ENCODE data around the gene PVRIG. TPM values are rescaled to one million over a fixed set of nuclear protein-coding genes. Genes with fewer than 3 reads are reported as not detected.
"Not testable (repeated sequence)": the region's sequence is repeated elsewhere in the genome, so short reads cannot be mapped to it uniquely, and the experiment has no call there.

Gene PVRIG
- total and polyA plus RNA-seq, 2 donors (not counting 1 experiment from before 2014, with no cell fraction given): 16.2 to 51.2 TPM

DNA sequence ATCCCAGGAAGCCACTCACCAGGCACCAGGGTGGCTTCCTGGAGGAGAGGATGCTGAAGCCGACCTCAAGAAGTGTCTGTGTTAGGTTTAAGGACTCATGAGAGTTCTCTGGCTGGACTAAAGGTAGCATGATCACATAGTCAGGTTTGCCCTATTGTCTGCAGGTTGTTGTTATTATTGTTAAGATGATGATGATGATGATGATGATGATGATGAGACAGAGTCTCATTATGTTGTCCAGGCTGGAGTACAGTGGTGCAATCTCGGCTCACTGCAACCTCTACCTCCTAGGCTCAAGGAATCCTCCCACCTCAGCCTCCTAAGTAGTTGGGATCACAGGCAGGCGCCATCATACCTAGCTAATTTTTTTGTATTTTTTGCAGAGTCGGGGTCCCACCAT is 44.5 kb downstream of the PVRIG start:
- peaks cover 11% of the 10 kb centered on the region for H3K79me2 ChIP-seq (ENCODE audit: control insufficient read depth, insufficient read depth, low read length)
- CTCF ChIA-PET: interaction anchor here (1.2 kb wide), 1 partner anchor 131 kb away, joined by 4 read pairs; no protein-coding TSS in a partner anchor
- H4K20me1 ChIP-seq (ENCODE audit: control insufficient read depth, insufficient read depth, low read length, poor library complexity, severe bottlenecking); H3K9me3 ChIP-seq (ENCODE audit: control extremely low read depth in 1 of 3, control insufficient read depth in 2 of 3, insufficient read depth in 1 of 3, low read length in 2 of 3); H3K27ac Mint-ChIP-seq; H3K4me3 ChIP-seq (ENCODE audit: control extremely low read depth in 1 of 5, extremely low read depth in 1 of 5, insufficient read depth in 1 of 5, low read depth in 2 of 5, low read length in 4 of 5); H3K4me1 ChIP-seq (ENCODE audit: control insufficient read depth in 2 of 2, insufficient read depth in 2 of 2, low read length in 2 of 2); H3K27me3 ChIP-seq (replicated peaks in 1 of 4; ENCODE audit: control extremely low read depth in 1 of 4, control insufficient read depth in 3 of 4, insufficient read depth in 4 of 4, low read length in 3 of 4); H3K9me3 Mint-ChIP-seq (ENCODE audit: insufficient read depth); H3K36me3 ChIP-seq (replicated peaks in 1 of 2; ENCODE audit: control extremely low read depth in 1 of 2, control insufficient read depth in 1 of 2, extremely low read depth in 1 of 2, insufficient read depth in 2 of 2, low read length in 1 of 2); H3K4me2 ChIP-seq (replicated peaks; ENCODE audit: low read depth, low read length, poor library complexity, severe bottlenecking); H3K9ac ChIP-seq (ENCODE audit: low read length); H3K27ac ChIP-seq (ENCODE audit: low read length in 2 of 2); POLR2A ChIA-PET; H2AFZ ChIP-seq (ENCODE audit: insufficient read depth, low read depth, low read length, poor library complexity, severe bottlenecking); H3K4me3 Mint-ChIP-seq; ATAC-seq (ENCODE audit: low read depth); DNase-seq; H3K27me3 Mint-ChIP-seq; intact Hi-C loops (cut with micrococcal nuclease): not testable (repeated sequence)
- 100% methylated on average over 1 of the region's 4 CpGs for WGBS (ENCODE audit: insufficient coverage)
- peaks cover 13% of the 10 kb centered on the region for H3K4me1 Mint-ChIP-seq

DNA sequence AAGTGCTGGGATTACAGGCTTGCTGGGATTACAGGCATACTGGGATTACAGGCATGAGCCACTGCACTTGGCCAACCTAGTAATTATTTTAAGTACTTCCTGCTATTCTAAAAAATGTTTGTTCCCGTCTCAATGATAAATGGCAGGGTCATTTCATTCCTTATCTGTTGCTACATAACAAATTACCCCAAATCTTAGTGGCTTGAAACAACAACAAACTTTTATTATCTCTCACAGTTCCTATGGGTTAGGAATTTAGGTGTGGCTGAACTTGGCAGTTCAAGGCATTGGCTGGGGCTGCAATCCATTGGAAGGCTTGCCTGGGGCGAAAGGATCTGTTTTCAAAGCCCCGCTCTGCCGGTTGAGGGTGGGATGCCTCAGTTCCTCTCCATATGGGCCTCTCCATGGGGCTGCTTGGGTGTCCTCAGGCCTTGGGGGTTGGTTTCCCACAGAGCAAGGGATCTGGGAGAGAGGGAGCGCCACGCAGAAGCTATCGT is 45.0 kb downstream of the PVRIG start:
- not testable (repeated sequence) for H3K4me2 ChIP-seq (replicated peaks; ENCODE audit: low read depth, low read length, poor library complexity, severe bottlenecking)

DNA sequence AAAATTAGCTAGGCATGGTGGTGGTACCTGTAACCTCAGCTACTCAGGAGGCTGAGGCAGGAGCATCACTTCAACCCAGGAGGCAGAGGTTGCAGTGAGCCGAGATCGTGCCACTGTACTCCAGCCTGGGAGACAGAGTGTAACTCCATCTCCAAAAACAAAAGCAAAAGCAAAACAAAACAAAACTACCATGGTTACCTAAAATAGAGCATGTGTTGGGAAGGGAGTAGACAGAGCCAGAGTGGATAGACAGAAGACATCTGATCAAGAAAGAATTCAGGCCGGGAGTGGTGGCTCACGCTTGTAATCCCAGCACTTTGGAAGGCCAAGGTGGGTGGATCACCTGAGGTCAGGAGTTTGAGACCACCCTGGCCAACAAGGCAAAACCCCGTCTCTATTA is 46.1 kb downstream of the PVRIG start:
- H3K4me1 Mint-ChIP-seq: peaks cover 16% of the 10 kb centered on the region
- H3K27me3 ChIP-seq (replicated peaks in 1 of 4; ENCODE audit: control extremely low read depth in 1 of 4, control insufficient read depth in 3 of 4, insufficient read depth in 4 of 4, low read length in 3 of 4); H3K27ac Mint-ChIP-seq; H3K9me3 ChIP-seq (ENCODE audit: control extremely low read depth in 1 of 3, control insufficient read depth in 2 of 3, insufficient read depth in 1 of 3, low read length in 2 of 3); H3K9ac ChIP-seq (ENCODE audit: low read length); POLR2A ChIA-PET; H4K20me1 ChIP-seq (ENCODE audit: control insufficient read depth, insufficient read depth, low read length, poor library complexity, severe bottlenecking); H2AFZ ChIP-seq (ENCODE audit: insufficient read depth, low read depth, low read length, poor library complexity, severe bottlenecking); intact Hi-C loops (cut with micrococcal nuclease); H3K4me2 ChIP-seq (replicated peaks; ENCODE audit: low read depth, low read length, poor library complexity, severe bottlenecking); H3K4me3 Mint-ChIP-seq; H3K4me3 ChIP-seq (ENCODE audit: control extremely low read depth in 1 of 5, extremely low read depth in 1 of 5, insufficient read depth in 1 of 5, low read depth in 2 of 5, low read length in 4 of 5); H3K27ac ChIP-seq (ENCODE audit: low read length in 2 of 2); H3K27me3 Mint-ChIP-seq; H3K4me1 ChIP-seq (ENCODE audit: control insufficient read depth in 2 of 2, insufficient read depth in 2 of 2, low read length in 2 of 2); H3K36me3 ChIP-seq (replicated peaks in 1 of 2; ENCODE audit: control extremely low read depth in 1 of 2, control insufficient read depth in 1 of 2, extremely low read depth in 1 of 2, insufficient read depth in 2 of 2, low read length in 1 of 2); CTCF ChIA-PET; H3K9me3 Mint-ChIP-seq (ENCODE audit: insufficient read depth); ATAC-seq (ENCODE audit: low read depth); DNase-seq: not testable (repeated sequence)
- H3K79me2 ChIP-seq (ENCODE audit: control insufficient read depth, insufficient read depth, low read length): peaks cover 14% of the 10 kb centered on the region
- 100% methylated on average over 2 of the region's 5 CpGs for WGBS (ENCODE audit: insufficient coverage)

More for the DNA sequence above, 45.0 kb downstream of the PVRIG start:
- H3K4me3 Mint-ChIP-seq; H4K20me1 ChIP-seq (ENCODE audit: control insufficient read depth, insufficient read depth, low read length, poor library complexity, severe bottlenecking); H2AFZ ChIP-seq (ENCODE audit: insufficient read depth, low read depth, low read length, poor library complexity, severe bottlenecking); H3K36me3 ChIP-seq (replicated peaks in 1 of 2; ENCODE audit: control extremely low read depth in 1 of 2, control insufficient read depth in 1 of 2, extremely low read depth in 1 of 2, insufficient read depth in 2 of 2, low read length in 1 of 2); H3K9me3 Mint-ChIP-seq (ENCODE audit: insufficient read depth); H3K27ac ChIP-seq (ENCODE audit: low read length in 2 of 2); POLR2A ChIA-PET; intact Hi-C loops (cut with micrococcal nuclease); DNase-seq; H3K4me1 ChIP-seq (ENCODE audit: control insufficient read depth in 2 of 2, insufficient read depth in 2 of 2, low read length in 2 of 2); H3K9me3 ChIP-seq (ENCODE audit: control extremely low read depth in 1 of 3, control insufficient read depth in 2 of 3, insufficient read depth in 1 of 3, low read length in 2 of 3); H3K27ac Mint-ChIP-seq; H3K27me3 ChIP-seq (replicated peaks in 1 of 4; ENCODE audit: control extremely low read depth in 1 of 4, control insufficient read depth in 3 of 4, insufficient read depth in 4 of 4, low read length in 3 of 4); ATAC-seq (ENCODE audit: low read depth); H3K4me3 ChIP-seq (ENCODE audit: control extremely low read depth in 1 of 5, extremely low read depth in 1 of 5, insufficient read depth in 1 of 5, low read depth in 2 of 5, low read length in 4 of 5); H3K9ac ChIP-seq (ENCODE audit: low read length); H3K27me3 Mint-ChIP-seq: not testable (repeated sequence)
- 94% methylated on average over 3 of the region's 7 CpGs for WGBS (ENCODE audit: insufficient coverage)
- H3K79me2 ChIP-seq (ENCODE audit: control insufficient read depth, insufficient read depth, low read length): peaks cover 14% of the 10 kb centered on the region
- H3K4me1 Mint-ChIP-seq: peaks cover 13% of the 10 kb centered on the region
- CTCF ChIA-PET: interaction anchor here (1.2 kb wide), 1 partner anchor 132 kb away, joined by 4 read pairs; no protein-coding TSS in a partner anchor
